ENCODE data around the gene ZNF830.
"Not testable (repeated sequence)": the region's sequence is repeated elsewhere in the genome, so short reads cannot be mapped to it uniquely, and the experiment has no call there.

DNA sequence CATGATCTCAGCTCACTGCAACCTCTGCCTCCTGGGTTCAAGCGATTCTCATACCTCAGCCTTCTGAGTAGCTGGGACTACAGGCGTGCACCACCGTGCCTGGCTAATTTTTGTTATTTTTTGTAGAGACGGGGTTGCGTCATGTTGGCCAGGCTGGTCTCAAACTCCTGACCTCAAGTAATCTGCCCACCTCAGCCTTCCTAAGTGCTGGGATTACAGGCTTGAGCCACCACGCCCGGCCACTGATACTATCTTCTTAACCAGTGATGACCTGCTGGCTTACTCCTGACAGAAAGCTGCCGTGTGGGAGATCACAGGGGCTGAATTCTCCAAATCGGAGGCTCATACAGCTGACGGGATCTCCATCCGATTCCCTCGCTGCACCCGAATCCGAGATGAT is 39.6 kb downstream of the ZNF830 start:
- TF ChIP-seq CTCF (conservative IDR thresholded peaks at IDR 0.05; ENCODE audit: low read length); EZH2phosphoT487 (IDR thresholded peaks at IDR 0.05; ENCODE audit: borderline replicate concordance, low read depth, low read length): not testable (repeated sequence)

Data from OCI-LY7 (cell line).